GM21529 (cell line): Measurements from ENCODE around the gene METTL6.
"Not testable (repeated sequence)": the region's sequence is repeated elsewhere in the genome, so short reads cannot be mapped to it uniquely, and the experiment has no call there.

Source experiments
- ATAC-seq: cut with Tn5 transposase; IDR thresholded peaks from one replicate; pipeline ENCODE4 v1.9.1; 2021; ENCODE audit not compliant: unreplicated experiment

METTL6 gene

DNA sequence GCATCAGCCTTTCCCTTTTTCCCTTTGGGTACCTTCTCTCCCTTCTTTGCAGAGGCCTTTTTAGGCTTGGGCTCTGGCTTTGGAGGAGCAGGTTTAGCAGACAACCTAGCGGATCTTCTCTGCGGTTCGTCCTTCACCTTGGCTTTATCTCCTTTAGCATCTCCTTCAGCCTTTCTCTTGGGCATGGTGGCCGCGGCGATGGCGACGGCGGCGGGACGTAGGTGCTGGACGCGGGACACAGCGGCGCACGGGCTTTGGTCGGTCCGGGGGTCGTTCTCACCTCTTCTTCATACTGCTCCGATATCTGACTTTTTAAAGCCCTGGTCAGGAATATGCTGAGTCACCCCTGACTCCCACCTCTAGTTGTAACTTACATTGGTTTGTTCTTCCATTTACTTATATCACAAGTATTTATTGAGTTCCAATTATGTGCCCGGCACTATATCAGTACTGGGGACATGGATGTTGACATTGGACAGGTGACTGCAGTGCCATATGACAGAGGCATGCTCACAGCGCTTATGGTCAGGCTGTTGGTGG, 51.8 kb downstream of the METTL6 start:
- ATAC-seq, result no peak

DNA sequence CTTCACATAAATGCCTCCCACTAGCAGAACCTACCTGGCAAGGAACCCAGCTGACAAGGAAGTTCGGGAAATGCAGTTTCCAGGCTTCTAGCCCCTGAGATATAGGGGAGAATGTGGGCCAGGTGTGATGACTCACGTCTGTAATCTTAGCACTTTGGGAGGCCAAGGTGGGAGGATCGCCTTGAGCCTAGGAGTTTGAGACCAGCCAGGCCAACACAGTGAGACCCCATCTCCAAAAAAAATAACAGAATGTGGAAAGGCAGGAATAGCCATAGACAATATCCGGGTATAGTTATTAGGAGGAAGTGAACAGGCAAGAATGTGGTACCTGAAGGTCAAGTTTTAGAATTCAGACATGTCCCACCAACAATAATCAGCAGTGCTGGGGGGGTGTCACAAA, 54.4 kb downstream of the METTL6 start:
- ATAC-seq, result no peak

DNA sequence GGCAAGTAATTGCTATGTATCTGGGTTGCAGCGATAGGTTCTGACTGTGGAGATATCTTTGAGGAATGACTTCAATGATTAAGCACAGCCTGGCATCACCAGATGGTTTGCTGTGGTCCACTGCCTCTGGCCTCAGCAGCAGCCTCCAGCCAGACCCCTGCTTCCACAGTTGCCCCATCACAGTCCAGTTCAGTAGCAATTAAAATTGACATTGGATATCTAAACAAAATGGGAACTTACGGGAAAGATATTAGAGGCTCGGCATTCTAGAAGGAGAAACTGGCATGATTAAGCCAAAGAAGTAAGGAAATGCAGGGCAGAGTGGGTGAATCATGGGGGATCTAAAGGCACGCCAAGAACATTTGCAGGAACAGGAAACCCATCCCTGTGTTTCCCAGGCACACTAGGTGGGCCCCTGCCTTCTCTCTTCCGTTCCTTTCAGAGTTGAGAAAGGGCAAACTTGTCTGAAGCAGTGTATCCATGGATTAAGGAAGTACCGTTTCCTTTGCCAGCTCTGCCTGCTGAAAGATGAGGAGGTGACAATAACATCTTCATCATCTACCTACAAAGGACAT, 58.7 kb downstream of the METTL6 start:
- no peak for ATAC-seq

DNA sequence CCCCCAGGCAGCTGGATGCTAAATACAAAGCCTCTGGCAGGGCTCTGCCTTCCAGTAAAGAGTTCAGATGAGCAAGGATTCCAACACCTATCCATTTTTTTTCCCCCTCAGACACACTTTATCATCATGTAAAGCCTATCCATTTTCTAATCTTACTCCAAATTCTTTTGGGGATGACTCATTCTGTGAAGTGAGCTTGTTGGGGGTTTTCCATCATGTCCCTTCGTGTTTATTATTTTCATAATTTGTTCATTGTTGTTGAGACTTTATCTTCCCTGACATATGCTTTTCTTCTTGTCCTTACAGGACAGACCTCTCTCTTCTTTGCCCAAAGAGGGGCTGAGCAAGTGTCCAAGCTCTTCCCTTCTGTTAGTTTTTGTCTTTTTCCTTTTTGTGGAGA, 60.3 kb downstream of the METTL6 start:
- ATAC-seq, result no peak

DNA sequence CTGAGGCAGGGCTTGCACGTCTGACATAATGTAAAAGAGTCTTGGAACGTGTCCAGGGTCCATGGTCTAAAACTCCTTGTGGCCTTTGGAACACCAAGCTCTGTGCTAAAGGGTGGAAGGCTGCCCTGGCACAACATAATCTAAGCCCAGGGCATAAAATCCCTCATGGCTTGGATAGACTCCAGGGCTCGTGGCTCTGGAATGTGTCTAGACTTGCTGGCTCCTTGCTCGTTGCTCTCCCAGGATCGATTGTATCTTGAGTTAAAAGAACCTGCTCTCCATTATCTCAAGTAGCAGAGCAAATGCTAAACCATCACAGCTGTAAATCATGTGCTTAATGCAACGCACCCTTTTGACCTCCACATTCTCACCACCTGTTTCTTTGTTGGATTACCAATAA, 63.3 kb downstream of the METTL6 start:
- ATAC-seq, result not testable (repeated sequence)

DNA sequence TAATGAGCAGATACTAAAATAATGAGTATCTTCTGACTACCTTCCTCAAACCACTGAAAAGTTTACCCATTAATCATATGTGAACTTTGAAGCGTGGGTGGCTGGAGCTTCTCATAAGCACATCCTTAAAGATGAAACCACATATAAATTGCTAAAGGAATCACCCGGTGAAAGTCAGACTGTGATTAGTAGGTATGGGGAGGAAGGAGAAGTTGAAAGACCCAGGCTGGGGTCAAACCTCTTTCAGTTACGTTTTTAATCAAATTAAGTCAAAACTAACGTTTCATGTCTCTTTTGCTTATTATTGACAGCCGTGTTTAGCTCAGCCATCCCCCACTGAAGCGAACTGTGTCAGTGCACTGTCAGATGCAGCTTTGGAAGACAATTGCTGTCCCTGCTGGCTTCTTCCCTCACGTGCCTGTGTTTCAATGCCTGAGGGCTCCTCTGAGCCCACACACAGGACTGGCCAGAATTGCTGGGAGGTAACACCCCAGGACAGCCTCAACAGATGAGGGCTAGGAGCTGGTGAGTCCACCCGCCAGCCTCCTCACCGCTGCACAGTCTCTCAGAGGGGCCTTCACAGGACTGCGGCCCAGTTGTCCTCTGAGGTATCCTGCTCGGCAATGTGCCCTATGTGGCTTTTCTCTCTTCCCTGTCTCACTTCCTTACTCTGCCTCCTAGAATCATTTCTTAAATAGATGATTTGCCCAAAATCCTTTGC, 65.7 kb downstream of the METTL6 start:
- peak; percentile 75 for ATAC-seq

DNA sequence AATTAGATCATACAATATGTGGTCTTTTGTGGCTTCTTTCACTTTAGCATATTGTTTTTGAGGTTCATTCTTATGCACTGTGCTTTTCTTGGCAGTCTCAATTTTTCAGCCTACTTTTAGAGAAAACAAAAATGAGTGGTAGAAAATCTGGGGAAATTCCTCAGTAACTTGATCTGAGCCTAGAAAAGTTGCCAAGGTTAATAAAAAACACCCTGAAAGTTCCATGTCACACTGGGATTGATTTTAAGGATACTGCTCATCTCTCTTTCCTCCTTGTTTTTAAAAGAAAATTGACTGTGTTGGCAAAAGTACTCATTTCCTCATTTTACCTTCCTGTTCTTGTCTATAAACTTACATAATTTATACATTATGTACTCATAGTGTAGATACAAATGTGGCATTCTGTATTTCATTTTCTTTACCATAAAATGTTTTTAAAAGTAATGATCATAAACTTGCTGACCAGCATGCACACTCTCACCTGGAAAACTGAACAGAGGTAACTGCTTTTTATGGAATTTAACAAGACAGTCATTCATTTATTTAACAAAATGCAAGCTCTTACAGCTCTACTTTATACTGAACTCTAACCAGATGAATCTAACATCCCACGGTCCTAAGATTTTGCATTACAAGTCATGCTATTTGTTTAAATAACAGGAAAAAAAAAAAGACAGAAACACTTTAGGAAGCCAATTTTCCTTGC, 66.4 kb downstream of the METTL6 start:
- ATAC-seq, result no peak
